AG04449 (cell line): ENCODE measurements around the gene TRIM62.

ENCODE experiments used
- CTCF ChIA-PET: fragments of 350-600 bp; formaldehyde crosslinking; extraction: SDS; loops from one replicate; lab custom pipeline; 2021; ENCODE audit warnings: antibody characterized with exemption; lab: Yijun Ruan, JAX
- POLR2A ChIA-PET: fragments of 400-600, 350-600 bp; formaldehyde crosslinking; extraction: SDS; loops from one replicate; lab custom pipeline; 2020; ENCODE audit warnings: antibody characterized with exemption, inconsistent platforms; lab: Yijun Ruan, JAX
- DNase-seq: peaks from one replicate; pipeline ENCODE4 v3.0.0-alpha.2; 2010; ENCODE audit warnings: low read depth, low spot score
- H3K4me3 ChIP-seq: 2 replicates; pipeline ENCODE4 v1.5.1; 2011; ENCODE audit warnings: low read depth, mild to moderate bottlenecking, control low read depth, low read length
- CTCF ChIP-seq: IDR thresholded peaks from one replicate; pipeline ENCODE4 v1.5.1; 2011; ENCODE audit warnings: mild to moderate bottlenecking, moderate library complexity, low read length, control low read depth, inconsistent platforms; ENCODE audit not compliant: insufficient read depth; ENCODE audit errors: missing control alignments

Gene TRIM62

GRCh38 chr1:33097762-33098161 is 84.1 kb downstream of the TRIM62 start:
- no peak overlapping the region for H3K4me3 ChIP-seq
- ChIA-PET POLR2A (interaction anchor here (2.5 kb wide), 1 partner anchor 29 kb away, joined by 18 read pairs; no protein-coding TSS in a partner anchor), CTCF (interaction anchor here (0.6 to 8.7 kb wide), 7 partner anchors 14 to 515 kb away, joined by 3 to 185 read pairs (median 5); partner anchors contain the start of gene AZIN2)
- DNase-seq = no peak
- TF ChIP-seq CTCF = no peak

DNA sequence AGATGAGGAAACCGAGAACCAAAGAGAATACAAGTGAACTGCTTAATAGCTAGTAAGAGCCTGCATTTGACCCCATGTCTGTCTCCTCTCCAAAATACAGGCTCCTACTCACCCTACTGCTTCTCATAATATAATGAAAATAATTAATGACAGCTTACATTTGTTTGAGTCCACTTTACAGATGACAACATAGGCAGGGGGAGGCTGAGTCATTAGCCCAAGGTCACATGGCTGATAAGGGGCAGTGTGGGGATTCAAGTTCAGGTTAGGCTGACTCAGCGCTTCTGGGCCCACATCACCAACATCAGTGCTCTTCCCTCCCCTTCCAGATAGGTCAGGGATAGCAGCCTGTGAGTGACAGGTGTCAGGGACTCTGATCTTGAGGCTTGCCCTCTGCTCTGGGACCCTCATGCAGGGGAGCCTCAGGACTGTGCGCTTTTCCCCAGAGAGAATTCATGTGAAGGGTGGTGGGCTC is 84.7 kb downstream of the TRIM62 start:
- CTCF ChIA-PET = interaction anchor here (0.9 to 8.7 kb wide), 10 partner anchors 11 to 516 kb away, joined by 3 to 185 read pairs (median 14); partner anchors contain the start of gene AZIN2
- POLR2A ChIA-PET = no interaction called here
- TF ChIP-seq CTCF = no peak
- DNase-seq = no peak
- H3K4me3 ChIP-seq = no peak overlapping the region

DNA sequence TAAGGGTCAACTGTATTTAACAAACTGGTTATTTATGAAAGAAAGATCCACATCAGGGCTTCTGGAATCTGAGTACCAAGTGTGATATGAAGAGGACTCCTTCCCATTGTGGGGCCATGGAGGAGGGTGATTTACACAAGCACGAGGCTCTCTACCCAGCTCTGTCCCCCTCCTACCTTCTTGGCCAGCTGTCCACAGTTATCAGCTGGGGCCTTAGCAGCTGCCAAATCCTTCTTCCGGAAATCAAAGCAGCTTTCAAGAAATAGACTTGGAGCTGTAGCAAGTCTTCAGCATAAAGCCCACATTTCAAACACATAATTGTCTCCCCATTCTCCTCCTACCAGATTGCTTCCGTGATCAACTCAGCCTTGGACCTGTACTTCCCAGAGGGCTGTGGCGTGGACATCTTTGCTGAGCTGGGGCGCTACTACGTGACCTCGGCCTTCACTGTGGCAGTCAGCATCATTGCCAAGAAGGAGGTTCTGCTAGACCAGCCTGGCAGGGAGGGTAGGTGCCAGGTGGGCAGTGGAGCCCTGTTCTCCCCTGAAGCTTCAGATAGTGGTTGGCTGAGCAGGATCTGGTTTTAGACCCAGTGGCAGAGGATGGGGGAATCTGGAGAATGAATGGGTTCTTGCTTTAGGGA is 85.4 kb downstream of the TRIM62 start:
- no peak overlapping the region for H3K4me3 ChIP-seq
- CTCF ChIA-PET = interaction anchor here (0.8 to 8.7 kb wide), 15 partner anchors 12 to 520 kb away, joined by 3 to 185 read pairs (median 5); partner anchors contain the start of gene AZIN2
- TF ChIP-seq CTCF = no peak
- no peak for DNase-seq
- POLR2A ChIA-PET = no interaction called here
